GM18858 (cell line): Measurements from ENCODE around the gene SLF2.
"Not testable (repeated sequence)": the region's sequence is repeated elsewhere in the genome, so short reads cannot be mapped to it uniquely, and the experiment has no call there.

Source experiments
- ATAC-seq: cut with Tn5 transposase; IDR thresholded peaks from one replicate; pipeline ENCODE4 v1.9.1; 2021; ENCODE audit not compliant: unreplicated experiment

Gene SLF2

GRCh38 chr10:100945754-100946153, 33.0 kb downstream of the SLF2 start:
- ATAC-seq, result no peak

- no peak for ATAC-seq
Observed at GRCh38 chr10:100948916-100949315, 36.2 kb downstream of the SLF2 start.

GRCh38 chr10:100960251-100960650, 47.5 kb downstream of the SLF2 start:
- ATAC-seq, result no peak

- ATAC-seq, result no peak
Observed at GRCh38 chr10:100962351-100963080, 49.8 kb downstream of the SLF2 start.

GRCh38 chr10:100963826-100964225, 51.1 kb downstream of the SLF2 start:
- ATAC-seq, result no peak

- ATAC-seq, result no peak
Observed at GRCh38 chr10:100965820-100966219, 53.1 kb downstream of the SLF2 start.

GRCh38 chr10:100966887-100967286, 54.1 kb downstream of the SLF2 start:
- ATAC-seq, result no peak

- ATAC-seq, result no peak
Observed at GRCh38 chr10:100967332-100967731, 54.6 kb downstream of the SLF2 start.

- no peak for ATAC-seq
Observed at GRCh38 chr10:100968062-100968736, 55.4 kb downstream of the SLF2 start.

- no peak for ATAC-seq
Observed at GRCh38 chr10:100968863-100969186, 56.1 kb downstream of the SLF2 start.

- no peak for ATAC-seq
Observed at GRCh38 chr10:100969187-100970075, 56.7 kb downstream of the SLF2 start, which contains the start of gene SEMA4G. Gene SEMA4G, plus strand, starts transcription at chr10:100969504. Its CDS starts 3,409 bp downstream, at chr10:100972913.

- ATAC-seq, result no peak
Observed at GRCh38 chr10:100970076-100970913, 57.5 kb downstream of the SLF2 start.

GRCh38 chr10:100970914-100971811, 58.4 kb downstream of the SLF2 start:
- no peak for ATAC-seq

- ATAC-seq, result no peak
Observed at GRCh38 chr10:100972115-100972903, 59.5 kb downstream of the SLF2 start.

- no peak for ATAC-seq
Observed at GRCh38 chr10:100972904-100973535, 60.3 kb downstream of the SLF2 start.

- ATAC-seq, result not testable (repeated sequence)
Observed at GRCh38 chr10:100975397-100975796, 62.6 kb downstream of the SLF2 start.

GRCh38 chr10:100976906-100977305, 64.1 kb downstream of the SLF2 start:
- ATAC-seq, result no peak

- ATAC-seq, result no peak
Observed at GRCh38 chr10:100977436-100977835, 64.7 kb downstream of the SLF2 start.
